NB4 (cell line): ENCODE data around the gene NFASC.

Experiments
- DNase-seq: peaks from one replicate; pipeline ENCODE4 v3.0.0; 2010; ENCODE audit warnings: low read depth
- H3K4me3 ChIP-seq: one replicate; pipeline ENCODE4 v1.5.1; 2011; ENCODE audit warnings: mild to moderate bottlenecking, low read depth, low read length, moderate library complexity
- MYC ChIP-seq: IDR thresholded peaks from 2 replicates; pipeline ENCODE4 v1.6.1; 2011; ENCODE audit warnings: low read depth, low read length
- POLR2A ChIP-seq: IDR thresholded peaks from 2 replicates; pipeline ENCODE4 v1.6.1; 2011; ENCODE audit warnings: mild to moderate bottlenecking; ENCODE audit not compliant: insufficient read length; ENCODE audit errors: extremely low read depth
- TF ChIP-seq, protein P1 (sequence below): IDR thresholded peaks from one replicate; pipeline ENCODE4 v1.5.1; 2012; ENCODE audit warnings: low read depth, low read length
- TF ChIP-seq, protein P2 (sequence below): IDR thresholded peaks from 2 replicates; pipeline ENCODE4 v1.6.1; 2011; ENCODE audit warnings: low read depth, low read length

The NFASC gene

DNA sequence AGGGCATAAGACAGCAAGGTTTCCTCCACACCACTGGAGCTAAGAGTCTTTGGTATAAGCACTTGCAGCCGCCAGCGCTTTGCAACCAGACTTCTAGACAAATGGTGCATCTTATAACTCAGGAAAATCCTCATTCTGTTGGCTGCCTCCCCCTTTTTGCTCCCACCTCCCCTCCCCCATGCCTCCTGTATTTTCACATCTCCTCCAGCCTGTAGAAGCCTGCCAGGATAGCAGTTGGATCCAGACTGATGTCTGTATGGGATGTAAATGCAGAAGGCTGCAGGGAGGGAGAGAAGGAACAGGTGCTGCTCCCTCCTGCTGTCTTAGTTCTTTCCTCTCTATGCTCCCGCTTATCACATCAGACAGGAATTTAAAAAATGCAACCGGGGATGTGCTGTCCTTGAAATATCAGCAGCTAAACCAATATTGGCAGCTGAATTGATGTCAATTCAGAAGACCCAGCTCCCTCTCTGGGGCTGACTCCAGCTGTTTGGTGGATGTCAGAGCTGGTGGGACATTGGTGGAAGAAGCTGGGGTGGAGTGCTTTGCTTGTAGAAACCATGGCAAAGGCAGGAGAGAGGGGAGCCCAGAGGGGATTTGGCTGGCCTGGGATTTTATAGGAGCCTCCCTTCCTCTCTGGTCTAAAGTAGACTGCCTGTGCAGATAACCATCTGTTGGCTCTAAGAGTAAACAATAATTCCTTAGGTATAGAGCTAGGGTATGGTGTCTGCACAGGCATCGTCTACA lies 53.5 kb downstream of the NFASC start:
- H3K4me3 ChIP-seq: no peak overlapping the region
- TF ChIP-seq, protein P1, sequence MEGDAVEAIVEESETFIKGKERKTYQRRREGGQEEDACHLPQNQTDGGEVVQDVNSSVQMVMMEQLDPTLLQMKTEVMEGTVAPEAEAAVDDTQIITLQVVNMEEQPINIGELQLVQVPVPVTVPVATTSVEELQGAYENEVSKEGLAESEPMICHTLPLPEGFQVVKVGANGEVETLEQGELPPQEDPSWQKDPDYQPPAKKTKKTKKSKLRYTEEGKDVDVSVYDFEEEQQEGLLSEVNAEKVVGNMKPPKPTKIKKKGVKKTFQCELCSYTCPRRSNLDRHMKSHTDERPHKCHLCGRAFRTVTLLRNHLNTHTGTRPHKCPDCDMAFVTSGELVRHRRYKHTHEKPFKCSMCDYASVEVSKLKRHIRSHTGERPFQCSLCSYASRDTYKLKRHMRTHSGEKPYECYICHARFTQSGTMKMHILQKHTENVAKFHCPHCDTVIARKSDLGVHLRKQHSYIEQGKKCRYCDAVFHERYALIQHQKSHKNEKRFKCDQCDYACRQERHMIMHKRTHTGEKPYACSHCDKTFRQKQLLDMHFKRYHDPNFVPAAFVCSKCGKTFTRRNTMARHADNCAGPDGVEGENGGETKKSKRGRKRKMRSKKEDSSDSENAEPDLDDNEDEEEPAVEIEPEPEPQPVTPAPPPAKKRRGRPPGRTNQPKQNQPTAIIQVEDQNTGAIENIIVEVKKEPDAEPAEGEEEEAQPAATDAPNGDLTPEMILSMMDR: no peak
- TF ChIP-seq, protein P2, sequence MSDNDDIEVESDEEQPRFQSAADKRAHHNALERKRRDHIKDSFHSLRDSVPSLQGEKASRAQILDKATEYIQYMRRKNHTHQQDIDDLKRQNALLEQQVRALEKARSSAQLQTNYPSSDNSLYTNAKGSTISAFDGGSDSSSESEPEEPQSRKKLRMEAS: no peak
- DNase-seq: no peak

DNA sequence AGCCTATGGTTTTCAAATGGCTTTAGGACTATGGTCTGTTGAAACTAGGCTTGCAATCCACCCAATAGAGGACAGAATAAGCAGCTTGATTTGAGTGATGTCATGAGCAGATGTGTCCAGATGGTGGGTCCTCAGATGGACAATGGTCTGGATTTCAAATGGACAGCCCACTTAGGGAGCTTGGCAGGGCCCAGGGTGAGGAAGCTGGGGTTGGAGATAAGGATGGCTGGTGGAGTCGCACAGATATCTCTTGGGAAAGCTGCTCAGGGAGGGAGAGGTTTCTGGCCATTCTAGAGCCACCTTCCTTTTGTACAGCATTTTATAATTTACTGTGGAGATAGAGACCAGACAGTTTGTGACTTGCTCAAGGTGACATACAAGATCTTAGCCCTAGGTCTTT lies 55.0 kb downstream of the NFASC start:
- no peak for DNase-seq
- TF ChIP-seq POLR2A (no peak), MYC (no peak)
- TF ChIP-seq, protein P1: no peak
- TF ChIP-seq, protein P2: no peak
- no peak overlapping the region for H3K4me3 ChIP-seq

DNA sequence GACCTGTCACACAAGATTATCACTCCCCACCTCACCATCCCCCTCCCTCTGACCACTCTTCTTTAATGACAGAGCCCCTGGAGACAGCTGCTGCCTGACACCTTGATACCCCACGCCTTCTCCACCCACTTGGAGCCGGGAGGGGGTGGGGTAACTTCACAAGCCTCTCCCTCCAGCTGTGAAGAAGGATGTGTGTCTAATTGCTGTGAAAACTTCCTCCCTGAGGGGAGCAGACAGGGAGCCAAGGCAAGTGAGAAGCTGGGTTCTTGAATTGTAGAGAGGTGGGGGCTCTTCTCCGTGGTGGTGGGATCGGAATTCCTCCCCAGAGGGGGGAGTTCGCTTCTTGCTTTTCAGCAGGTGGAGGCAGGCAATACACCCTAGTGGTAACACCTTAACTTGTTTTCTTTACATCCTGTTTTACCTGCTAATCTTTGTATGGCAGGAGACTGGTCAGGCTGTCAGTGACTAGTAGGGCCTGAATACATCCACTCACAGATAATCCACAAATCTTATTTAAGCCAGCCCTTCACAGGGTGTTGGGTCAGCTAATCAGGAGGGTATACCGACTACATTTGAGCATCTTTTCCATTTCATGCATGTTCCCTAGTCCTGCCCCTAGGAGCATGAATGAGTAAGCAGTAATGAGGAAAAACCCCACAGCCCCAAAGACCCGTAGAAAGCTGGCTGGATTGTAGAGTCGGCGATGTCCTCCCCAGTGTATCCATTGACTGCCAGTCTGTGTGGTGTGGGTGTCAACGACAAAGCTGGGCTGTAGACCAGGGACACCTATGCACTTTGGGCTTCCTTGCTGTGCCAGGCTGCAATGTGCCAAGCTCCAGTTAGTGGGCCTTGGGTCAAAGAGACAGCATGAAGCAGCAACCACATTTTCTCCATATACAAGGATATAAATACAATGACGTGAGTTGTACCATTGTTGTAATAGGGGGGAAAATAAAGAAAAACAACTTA lies 57.3 kb downstream of the NFASC start:
- no peak overlapping the region for H3K4me3 ChIP-seq
- TF ChIP-seq MYC (no peak), POLR2A (no peak)
- TF ChIP-seq, protein P2: no peak
- TF ChIP-seq, protein P1: no peak
- no peak for DNase-seq

DNA sequence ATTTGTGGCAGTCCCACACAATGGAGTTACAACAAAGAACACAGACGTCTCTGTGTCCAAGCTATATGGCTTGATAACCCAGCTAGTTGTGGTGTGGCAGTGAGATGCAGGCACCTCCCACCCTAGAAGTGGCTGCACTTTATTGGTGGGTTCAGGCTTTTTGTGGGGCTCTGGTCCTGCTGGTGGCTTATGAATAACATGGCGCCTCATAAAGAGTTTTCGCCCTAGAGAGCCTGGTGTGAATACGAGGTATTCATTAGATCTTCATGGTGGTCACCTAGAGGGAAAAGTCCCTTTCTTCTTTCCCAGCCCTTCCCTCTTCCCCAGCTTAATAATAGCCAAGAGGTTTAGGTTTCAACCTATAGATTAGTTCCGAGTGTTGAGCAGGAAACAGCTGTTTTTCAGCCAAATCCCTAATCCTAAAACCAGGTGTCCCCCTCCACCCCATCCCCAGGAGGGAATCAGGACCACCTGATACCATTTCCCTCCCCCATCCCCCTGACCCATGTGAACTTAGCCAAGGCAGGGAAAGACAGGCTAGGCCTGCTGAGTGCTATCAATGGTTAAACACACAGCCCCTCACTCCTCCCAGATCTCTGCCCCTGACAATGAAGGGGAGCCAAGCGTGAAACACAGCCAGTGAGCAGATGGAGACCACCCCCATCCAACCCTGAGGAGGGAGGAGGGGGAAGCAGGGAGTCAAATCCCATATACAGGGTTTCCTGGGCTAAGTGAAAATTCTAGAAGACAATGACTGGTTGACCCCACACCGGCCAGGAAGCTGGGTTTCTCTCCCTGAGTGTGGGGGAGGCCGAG lies 58.2 kb downstream of the NFASC start:
- no peak for DNase-seq
- no peak overlapping the region for H3K4me3 ChIP-seq
- TF ChIP-seq, protein P2: no peak
- TF ChIP-seq, protein P1: no peak
- TF ChIP-seq MYC (no peak), POLR2A (no peak)

DNA sequence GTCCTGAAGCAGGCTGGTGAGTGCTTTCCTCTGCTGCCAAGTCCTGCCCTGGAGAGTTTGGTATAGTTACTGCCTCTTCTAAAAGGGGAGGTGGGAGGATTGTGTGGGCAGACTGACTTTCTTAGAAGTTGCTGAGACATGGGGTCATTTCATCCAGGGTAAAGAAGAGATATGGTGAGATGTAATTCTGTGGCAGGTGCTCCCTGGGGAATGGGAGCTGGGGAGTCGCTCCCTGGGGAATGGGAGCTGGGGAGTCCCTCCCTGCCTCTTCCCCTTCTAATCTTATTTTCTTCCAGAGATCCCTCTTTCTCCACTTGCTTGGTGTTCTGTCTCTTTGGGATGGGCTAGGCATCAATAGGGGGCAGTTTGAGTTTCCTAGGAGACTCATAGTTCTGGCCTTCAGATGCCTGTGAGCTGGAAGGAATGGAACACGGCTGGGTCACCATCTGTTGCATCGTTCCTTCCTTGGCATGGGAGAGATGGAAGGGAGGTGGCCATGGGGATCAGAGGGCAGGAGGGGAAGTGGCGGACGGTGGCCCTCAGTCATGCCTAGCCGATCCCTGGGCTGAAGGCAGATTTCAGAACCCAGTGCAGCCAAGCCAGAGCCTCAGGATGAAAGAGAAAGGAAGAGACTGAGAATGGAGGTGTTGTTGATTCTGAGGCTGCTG lies 59.0 kb downstream of the NFASC start:
- H3K4me3 ChIP-seq: no peak overlapping the region
- no peak for TF ChIP-seq POLR2A
- no peak for TF ChIP-seq MYC
- TF ChIP-seq, protein P1: no peak
- TF ChIP-seq, protein P2: no peak
- no peak for DNase-seq
